Dermis microvascular lymphatic vessel endothelial cell (primary cell): ENCODE results near the gene CPAMD8. TPM values are rescaled to one million over a fixed set of nuclear protein-coding genes. Genes with fewer than 3 reads are reported as not detected.
"Not testable (repeated sequence)": the region's sequence is repeated elsewhere in the genome, so short reads cannot be mapped to it uniquely, and the experiment has no call there.

Source experiments
- DNase-seq, 2 donors: peaks; one replicate each; pipeline versions ENCODE4 v3.0.0 to v3.0.0-alpha.2; 2010; ENCODE audit warnings: low read depth in 2 of 2
- total RNA-seq: library from RNA; depleted of rRNA; stranded (reverse); fragments of >200 nt; gene quantifications from 2 replicates; pipeline ENCODE4 v1.2.1, GENCODE V29; 2014

The CPAMD8 gene
- total RNA-seq, 1 donor from 2014 or later, result 1.5 TPM

DNA sequence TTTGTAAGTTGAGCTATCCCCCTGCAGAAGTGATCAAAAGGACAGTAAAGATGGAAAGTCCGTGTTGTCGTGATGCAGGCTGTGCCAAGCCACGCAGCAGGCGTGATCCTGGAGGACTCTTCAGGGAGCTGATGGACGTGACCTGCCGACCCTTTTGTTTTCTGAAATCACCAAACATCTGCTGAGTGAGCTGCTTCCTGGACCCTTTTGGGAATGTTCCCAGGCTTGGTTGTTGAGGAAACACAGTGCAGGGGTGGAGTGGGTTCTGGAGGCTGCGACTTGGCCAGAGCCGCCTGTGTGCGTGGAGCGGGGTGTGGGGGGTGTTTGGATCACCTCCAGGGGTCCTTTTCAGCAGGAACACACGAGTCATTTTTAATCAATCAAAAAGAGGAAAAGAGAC, 15.4 kb upstream of the CPAMD8 start:
- peak in 1 of 2 donors; percentile 34 for DNase-seq

DNA sequence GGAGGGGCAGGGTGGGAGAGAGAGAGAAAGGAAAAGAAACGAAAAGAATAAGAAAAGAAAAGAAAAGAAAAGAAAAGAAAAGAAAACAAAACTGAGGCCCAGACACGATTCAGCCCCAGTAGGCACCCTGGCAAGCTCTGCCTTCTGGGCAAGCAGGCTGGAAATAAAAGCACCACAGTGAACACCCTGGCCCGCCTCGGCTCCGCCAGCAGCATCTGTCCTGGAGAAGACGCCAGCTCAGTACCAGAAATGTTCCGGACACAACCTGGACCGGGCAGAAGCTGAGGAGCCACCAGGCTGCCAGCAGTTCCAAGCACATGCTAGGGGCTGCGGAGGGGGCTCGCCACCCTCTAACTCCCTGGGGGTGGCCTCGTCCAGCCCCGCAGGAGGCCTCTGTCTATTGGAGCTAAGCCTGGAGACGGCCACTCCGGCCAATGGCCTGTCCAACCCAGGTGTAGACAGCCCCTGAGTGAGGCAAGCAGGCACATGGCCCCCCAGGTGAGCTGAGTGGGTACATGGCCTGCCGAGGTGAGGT, 11.4 kb upstream of the CPAMD8 start:
- DNase-seq, result no peak

DNA sequence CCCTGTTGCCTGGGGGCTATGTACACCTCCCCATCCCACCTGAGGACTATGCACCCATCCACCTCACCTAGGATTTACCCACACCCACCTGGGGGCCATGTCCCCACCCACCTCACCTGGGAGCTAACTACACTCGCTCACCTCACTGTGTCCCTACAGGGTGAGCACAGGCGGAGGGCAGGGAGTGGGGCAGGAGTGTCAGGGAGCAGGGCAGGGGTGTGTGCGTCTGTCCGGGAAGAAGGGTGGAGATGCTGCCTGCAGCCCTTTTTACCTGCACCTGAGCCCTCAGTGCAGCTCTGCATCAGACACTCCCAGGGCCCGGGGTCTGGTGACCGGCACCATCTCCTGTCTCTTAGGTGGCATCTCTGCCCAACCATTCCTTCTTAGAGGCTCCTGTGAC, 10.6 kb upstream of the CPAMD8 start:
- DNase-seq, result no peak

DNA sequence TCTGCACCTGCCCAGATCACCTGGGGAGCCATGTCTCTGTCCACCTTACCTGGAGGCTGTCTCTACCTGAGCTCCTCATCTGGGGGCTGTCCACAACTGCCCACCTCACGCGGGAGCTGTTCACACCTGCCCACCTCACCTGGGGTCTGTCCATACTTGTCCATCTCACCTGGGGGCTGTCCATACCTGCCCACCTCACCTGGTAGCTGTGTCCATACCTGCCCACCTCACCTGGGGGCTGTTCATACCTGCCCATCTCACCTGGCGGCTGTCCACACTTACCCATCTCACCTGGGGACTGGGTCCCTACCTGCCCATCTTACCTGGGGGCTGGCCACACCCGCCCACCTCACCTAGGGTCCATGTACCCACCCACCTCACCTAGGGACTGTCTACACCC, 10.0 kb upstream of the CPAMD8 start:
- DNase-seq, result no peak

DNA sequence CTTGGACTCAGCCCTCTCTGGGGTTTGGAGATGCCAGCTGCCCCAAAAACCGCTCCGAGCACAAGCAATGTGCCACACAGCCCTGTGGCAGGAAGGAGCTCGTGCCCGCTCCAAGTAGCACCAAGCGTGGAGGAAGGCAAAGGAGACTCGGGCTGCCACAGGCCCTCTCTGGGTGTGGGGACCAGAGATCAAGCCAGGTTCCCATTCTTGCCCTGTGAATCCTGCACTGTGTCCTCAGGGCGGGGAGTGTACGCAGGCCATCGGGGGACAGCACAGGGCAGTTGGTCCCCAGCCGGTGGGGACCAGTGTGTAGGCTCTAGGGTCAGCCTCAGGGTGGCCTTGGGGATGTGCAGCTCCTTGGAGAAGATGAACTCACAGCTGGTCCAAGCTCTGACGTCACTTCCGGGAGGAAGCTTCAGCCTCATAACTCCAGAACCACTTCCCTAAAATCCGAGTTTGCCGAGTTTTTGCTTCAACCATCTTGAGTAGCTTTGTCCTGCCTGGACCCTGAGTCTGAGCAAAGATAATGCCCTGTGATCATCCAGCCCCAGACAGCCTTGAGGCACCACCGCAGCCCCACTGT, 9.3 kb upstream of the CPAMD8 start:
- DNase-seq, result no peak

DNA sequence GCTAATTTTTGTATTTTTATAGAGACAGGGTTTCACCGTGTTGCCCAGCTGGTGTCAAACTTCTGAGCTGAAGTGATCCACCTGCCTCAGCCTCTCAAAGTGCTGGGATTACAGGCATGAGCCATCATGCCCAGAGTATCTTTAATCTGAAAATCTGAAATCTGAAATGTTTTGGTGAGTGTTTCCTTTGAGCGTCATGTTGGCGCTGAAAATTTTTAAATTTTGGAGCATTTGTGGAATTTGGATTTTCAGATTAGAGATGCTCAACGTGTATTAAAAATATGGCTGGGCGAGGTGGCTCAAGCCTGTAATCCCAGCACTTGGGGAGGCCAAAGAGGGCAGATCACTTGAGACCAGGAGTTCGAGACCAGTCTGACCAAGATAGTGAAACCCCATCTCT, 5.1 kb upstream of the CPAMD8 start:
- DNase-seq, result no peak

DNA sequence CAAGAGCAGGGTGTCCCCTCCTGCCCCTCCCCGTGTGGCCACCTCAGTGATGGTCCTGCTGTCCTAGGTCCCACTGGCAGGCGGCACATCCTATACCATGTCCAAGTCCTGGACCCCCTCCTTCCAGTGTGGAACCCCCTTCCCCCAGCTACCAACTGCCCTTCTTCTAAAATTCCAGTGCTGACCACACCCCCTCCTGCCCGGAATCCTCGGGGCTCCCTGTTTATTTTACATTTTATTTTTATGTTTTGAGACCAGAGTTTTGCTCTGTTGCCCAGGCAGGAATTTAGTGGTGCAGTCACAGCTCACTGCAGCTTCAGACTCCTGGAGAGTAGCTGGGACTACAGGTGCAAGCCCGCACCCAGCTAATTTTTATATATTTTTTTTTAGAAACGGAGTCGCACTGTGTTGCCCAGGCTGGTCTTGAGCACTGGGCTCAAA, 945 bp upstream of the CPAMD8 start:
- no peak for DNase-seq

DNA sequence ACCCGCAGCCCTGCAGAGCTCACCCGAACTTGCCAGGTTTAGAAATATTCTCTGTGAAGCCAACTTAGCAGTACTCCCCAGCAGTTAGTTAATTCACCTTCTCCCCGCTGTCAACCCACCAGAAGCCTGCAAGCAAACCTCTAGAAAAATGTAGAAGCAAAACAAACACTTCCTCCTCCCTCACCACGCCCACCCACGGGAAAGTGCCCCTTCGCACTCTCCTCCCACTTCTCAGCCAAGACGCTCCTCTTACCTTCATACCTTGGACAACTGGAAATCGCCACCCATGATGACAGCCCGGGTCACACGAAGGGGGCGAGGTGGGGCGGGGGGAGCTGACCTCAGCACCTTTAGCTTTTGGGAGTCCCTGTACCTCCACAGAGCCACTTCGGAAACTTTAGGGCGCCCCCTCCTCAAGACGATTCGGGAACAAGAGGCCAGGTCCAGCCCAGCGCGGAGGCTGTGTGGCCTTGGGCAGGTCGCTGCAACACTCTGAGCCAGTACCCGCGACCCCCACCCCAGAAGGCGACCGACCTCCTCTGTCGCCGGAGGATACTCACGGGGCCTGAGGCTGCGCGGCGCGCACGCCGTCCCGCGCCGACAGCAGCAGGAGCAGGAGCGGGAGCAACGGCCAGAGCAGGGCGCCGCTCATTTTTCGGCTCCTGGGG, 485 bp downstream of the CPAMD8 start:
- DNase-seq, result no peak

DNA sequence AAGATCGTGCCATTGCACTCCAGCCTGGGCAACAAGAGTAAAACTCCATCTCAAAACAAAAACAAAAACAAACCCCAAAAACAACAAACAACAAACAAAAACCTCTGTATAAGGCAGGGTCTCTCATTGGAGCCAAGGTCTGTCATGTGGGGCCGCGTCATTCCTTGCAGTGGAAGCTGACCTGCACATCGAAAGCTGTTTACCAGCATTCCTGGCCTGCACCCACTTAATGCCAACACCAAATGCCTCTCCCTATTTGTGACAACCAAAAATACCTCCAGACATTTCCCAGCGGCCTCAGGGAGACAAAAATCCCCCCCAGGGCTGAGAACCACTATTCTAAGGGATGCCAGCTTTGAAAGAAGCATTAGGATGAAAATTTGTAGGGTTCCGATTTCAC, 1.2 kb downstream of the CPAMD8 start:
- DNase-seq, result no peak

DNA sequence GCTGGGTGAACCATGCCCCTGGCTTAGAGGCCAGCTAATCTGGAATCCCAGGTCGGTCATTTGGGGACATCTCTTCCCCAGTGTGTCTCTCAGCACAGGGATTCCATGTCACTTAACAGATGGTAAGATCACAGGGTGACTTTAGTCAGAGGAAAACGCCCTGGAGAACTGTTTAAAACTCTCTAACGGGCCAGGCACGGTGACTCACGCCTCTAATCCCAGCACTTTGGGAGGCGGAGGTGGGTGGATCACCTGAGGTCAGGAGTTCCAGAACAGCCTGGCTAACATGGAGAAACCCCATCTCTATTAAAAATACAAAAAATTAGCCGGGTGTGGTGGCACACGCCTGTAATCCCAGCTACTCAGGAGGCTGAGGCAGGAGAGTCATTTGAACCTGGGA, 1.7 kb downstream of the CPAMD8 start:
- DNase-seq, result not testable (repeated sequence)

DNA sequence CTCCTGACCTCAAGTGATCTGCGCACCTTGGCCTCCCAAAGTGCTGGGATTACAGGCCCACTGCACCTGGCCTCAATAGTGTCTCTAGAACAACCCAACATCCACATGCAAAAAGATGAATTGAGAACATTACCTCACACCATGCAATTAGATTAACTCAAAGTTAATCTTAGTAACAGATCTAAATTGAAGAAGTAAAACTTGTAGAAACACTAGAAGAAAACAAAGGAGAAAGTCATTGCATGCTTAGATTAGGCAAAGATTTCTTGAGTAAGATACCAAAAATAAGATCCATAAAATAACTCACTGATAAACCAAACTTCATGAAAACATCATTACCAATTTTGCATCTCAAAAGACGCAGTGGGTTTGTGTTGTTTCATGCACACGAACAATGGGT, 2.8 kb downstream of the CPAMD8 start:
- no peak for DNase-seq

DNA sequence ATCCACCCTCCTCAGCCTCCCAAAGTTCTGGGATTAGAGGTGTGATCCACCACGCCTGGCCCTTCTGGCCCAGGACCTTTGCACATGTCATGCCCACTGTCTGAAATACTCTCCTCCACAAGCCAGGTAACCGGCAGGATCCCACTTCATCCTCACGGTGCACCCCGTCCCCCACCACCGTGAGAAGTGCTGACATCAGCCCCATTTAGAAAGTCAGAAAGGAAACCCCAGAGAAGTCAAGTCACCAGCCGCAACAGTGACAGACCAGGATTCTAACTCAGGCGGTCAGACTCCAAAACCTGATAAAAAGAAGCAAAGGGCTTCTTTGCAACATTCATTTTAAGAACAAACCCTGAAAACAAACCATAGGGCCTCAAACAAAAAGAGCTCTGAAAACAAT, 3.9 kb downstream of the CPAMD8 start:
- no peak for DNase-seq

DNA sequence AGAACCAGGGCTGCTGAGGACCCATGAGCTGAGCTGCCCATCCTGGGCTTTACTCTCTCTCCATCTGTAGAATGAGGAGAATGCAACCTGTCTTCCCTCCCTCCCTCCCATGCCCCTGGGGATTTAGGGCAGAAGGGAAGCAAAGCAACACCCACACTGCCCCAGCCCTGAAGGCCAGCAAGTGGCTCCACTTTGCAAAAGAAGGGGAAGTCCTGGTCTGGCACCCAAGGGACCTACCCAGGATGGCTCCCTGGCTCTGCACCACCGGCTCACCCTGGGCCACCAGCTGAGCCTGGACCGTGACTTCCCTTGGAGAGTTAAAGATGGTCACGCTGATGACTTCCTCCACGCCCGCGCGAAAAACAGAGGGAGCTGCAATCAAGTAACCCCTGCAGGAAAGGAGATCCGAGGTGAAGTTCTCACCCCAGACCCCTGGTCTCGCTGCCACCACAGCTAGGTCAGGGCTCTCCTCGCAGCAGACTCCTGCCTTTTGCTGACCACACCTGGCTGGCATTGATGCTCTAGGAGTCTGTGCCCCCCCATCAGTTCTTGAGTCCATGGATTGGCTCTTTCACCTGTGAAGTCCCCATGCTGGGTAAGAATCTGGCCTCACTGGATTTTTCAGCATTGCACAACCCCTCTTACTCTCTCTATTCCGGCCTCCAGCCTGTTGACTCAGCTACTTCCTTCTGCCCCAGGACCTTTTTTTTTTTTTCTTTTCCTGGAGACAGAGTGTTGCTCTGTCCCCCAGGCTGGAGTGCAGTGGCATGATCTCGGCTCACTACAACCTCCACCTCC, 4.6 kb downstream of the CPAMD8 start:
- DNase-seq, result peak; percentile 24 to 61

DNA sequence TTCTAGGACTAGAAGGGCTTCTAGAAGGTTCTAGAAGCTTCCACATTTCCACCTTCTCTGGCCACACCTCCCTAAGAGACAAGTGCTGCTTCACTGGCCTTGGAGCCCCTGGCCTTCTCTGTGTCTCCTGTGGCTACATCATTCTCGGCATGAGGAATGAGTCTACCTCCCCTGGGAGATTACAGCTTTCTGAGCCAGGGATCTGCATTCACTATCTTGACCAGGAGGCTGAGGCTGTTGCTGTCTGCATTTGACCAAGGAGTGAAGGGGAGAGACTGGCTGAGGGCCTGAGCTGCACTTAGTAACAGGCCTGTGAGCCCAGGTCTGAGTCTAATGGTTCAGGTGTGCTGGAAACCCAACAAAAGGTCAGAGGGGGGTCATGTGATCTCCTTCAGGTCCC, 5.3 kb downstream of the CPAMD8 start:
- no peak for DNase-seq

DNA sequence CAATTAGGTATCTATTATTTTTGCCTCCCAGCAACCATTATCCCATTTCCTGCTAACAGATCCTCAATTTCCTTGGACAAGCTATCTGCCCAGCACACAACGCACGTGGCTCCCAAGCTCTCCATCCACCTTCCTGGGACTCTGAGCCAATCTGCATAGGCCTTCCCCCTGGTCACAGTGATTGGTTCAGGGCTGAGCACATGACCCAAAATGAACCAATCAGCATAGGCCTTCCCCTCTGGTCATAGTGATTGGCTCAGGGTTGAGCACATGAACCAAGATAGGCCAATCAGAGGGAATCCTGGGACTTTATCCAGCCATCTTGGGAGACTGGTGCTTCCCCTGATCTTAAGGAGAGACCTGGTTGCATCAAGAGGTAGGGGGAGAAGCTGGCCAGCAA, 5.8 kb downstream of the CPAMD8 start:
- peak in 1 of 2 donors; percentile 11 for DNase-seq

DNA sequence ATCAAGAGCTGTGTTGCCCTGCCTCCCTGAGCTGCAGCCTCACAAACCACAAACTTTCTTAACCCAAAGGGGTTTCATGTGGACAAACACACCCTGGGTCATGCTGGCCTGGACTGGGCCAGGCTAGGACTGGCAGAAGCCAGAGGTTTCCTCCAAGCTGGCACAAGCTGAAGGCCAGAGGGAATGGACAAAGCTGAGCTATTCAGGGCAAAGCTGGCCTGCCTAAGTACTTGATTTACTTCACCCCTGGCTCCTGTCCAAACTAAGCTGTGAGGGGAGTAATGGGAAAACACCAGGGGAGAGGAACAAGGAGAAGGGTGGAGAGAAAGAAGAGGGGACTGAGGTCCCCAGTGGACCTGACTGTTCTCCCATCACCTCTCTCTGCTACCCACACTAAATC, 6.2 kb downstream of the CPAMD8 start:
- DNase-seq, result peak in 1 of 2 donors; percentile 10

DNA sequence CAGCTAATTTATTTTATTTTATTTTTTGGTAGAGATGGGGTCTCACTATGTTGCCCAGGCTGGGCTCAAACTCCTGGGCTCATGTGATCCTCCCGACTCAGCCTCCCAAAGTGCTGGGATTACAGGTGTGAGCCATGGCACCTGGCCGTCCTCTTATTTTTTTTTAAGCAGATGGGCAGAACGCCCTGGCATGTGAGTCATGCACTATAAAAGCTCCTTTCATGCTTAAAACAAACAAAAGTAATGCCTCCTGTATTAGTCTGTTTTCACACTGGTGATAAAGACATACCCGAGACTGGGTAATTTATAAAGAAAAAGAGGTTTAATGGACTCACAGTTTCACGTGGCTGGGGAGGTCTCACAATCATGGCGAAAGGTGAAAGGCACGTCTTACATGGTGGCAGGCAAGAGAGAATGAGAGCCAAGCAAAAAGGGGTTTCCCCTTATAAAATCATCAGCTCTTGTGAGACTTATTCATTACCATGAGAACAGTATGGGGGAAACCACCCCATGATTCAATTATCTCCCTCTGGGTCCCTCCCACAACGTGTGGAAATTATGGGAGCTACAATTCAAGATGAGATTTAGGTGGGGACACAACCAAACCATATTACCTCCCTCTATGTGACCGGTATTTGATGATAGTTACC, 12.3 kb downstream of the CPAMD8 start:
- DNase-seq, result not testable (repeated sequence)

DNA sequence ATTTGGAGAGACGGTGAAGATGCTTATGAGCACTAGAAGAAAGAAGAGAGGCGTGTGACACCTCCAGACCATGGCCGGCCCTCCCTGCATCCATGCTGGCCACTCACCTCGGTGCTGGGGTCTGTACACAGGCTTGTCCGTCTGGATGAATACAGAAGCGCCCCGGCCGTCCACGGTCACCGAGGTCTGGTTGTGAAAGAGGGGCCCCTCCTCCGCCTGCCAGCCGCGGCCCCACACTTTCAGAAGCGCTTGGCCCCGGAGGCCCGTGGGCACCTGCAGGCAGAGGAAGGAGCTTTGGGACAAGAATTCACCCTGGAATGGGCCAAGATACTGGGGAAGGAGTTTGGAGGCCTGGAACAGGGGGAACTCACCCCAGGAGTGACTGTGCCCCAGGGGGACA, 15.1 kb downstream of the CPAMD8 start:
- no peak for DNase-seq

DNA sequence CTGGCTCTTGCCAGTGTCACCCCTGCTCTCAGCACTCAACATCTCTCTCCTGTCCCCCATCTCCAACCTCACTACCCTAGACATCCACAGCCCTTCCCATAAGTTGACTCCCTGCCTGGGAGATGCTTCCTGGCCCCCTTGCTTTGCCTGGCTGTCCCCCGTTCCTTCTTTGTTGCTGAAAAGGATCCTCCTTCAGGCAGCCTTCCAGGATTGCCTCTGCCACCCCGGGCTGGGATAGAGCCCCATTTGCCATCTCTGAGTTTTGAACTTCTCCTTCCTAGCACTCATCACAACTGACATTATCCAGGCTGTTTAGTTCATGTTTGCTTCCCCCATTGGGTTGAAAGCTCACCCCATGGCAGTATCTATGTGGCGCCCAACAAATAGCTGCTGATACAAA, 20.0 kb downstream of the CPAMD8 start:
- DNase-seq, result no peak

DNA sequence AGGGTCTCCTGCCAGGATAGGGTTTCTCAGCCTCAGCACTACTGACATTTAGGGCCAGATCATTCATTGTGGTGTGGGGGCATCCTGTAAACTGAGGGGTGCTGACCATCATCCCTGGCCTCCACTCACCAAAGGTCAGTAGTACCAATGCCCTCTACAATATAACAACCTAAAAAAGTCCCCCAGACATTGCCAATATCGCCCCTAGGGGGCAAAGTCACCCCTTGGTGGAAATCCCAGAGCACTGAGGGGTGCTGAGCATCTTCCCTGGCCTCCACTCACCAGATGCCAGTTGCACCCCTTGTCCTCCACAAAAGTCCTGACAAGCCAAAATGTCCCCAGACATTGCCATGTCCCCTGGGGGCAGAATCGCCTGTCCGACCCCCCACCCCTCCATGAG, 21.6 kb downstream of the CPAMD8 start:
- DNase-seq, result no peak

DNA sequence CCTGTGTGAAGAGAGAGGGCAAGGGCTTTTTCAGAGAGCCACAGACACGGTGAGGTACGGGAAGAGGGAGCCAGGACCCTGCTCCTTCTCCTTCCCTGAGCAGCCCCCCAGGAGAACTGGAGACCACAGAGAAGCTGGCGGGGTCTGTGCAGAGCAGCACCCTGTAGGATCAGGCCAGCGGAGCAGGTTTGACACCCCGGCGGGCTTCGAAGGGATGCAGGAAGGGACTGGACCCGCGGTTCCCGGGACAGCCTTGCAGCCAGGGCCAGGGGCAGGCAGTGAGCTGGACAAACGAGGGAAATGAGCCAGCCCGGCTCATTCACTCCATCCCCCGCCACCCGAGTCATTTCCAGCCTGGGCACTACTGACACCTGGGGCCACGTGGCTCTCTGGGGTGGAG, 22.2 kb downstream of the CPAMD8 start:
- no peak for DNase-seq

DNA sequence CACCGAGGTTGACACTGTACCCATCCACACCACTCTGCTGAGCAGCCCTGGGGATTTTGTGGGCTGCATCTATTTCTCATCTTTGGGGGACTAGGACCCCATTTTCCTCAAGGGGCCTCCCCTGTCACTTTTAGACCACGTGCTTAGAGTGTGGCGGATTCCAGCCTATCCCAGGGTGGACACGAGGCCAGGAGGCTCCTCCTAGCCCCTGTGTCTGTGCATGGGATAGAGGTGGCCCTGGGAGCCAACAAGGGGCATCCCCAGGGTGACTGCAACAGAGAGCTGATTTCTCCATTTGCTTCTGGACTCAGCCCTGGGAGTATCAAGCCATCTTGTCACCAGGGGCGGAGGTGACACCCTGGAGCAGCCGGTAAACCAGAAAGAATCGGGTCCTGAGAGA, 24.2 kb downstream of the CPAMD8 start:
- DNase-seq, result no peak
